K562 (cell line): Measurements from ENCODE around the gene ACTR1B. TPM values are rescaled to one million over a fixed set of nuclear protein-coding genes. Genes with fewer than 3 reads are reported as not detected.
"Not testable (repeated sequence)": the region's sequence is repeated elsewhere in the genome, so short reads cannot be mapped to it uniquely, and the experiment has no call there.

Source experiments
- BACH1 ChIP-seq: fragments of 200-800 bp; sonication (Bioruptor generic); IDR thresholded peaks from 2 replicates; pipeline ENCODE4 v1.6.1; 2016; ENCODE audit warnings: missing genetic modification characterization, missing compliant biosample characterization
- DIDO1 ChIP-seq: fragments of 450-650 bp; IDR thresholded peaks from 2 replicates; pipeline ENCODE4 v1.6.1; 2016; ENCODE audit warnings: low read depth, missing biosample characterization, missing genetic modification characterization
- IFI16 ChIP-seq: fragments of 250-450 bp; sonication (Bioruptor Pico); IDR thresholded peaks from 2 replicates; pipeline ENCODE4 v2.1.2; 2022; ENCODE audit warnings: mild to moderate bottlenecking, inconsistent platforms
- MYC ChIP-seq, 2 experiments: fragments of 250-450 bp in 1 of 2; sonication (Bioruptor Pico) in 1 of 2; IDR thresholded peaks; 2 replicates each; pipeline versions ENCODE4 v1.5.1 to v1.6.1; 2012 to 2021; ENCODE audit warnings: low read depth in 2 of 2, borderline replicate concordance in 1 of 2, improper control_type of control experiment in 1 of 2, low read length in 1 of 2, mild to moderate bottlenecking in 1 of 2, moderate library complexity in 1 of 2
- NFE2L1 ChIP-seq: fragments of 450-650 bp; IDR thresholded peaks from 2 replicates; pipeline ENCODE4 v1.6.1; 2016; ENCODE audit warnings: missing genetic modification characterization, low read depth, mild to moderate bottlenecking, missing compliant biosample characterization, moderate library complexity, borderline replicate concordance
- NR4A1 ChIP-seq, 2 experiments: fragments of 250-450 bp in 1 of 2; fragments of 450-650 bp in 1 of 2; sonication (Bioruptor Pico) in 1 of 2; IDR thresholded peaks; 2 replicates each; pipeline versions ENCODE4 v1.4.0 to v1.6.1; 2016 to 2020; ENCODE audit warnings: mild to moderate bottlenecking in 2 of 2, missing compliant biosample characterization in 1 of 2, missing genetic modification characterization in 1 of 2, moderate library complexity in 1 of 2
- PHTF2 ChIP-seq: fragments of 250-450 bp; sonication (Bioruptor Pico); IDR thresholded peaks from 2 replicates; pipeline ENCODE4 v1.5.0; 2021; ENCODE audit warnings: mild to moderate bottlenecking
- PTRF ChIP-seq: fragments of 450-650 bp; IDR thresholded peaks from 2 replicates; pipeline ENCODE4 v1.6.1; 2016; ENCODE audit warnings: mild to moderate bottlenecking, missing genetic modification characterization, missing compliant biosample characterization
- SMARCA4 ChIP-seq: fragments of 450-650 bp; IDR thresholded peaks from 2 replicates; pipeline ENCODE4 v1.6.1; 2016
- TCF3 ChIP-seq: sonication (generic); formaldehyde crosslinking; IDR thresholded peaks from 2 replicates; pipeline ENCODE4 v1.4.0; 2020; ENCODE audit warnings: mild to moderate bottlenecking, missing genetic modification reagents
- TRIM24 ChIP-seq, 2 experiments: fragments of 450-650 bp; IDR thresholded peaks; 2 replicates each; pipeline ENCODE4 v1.6.1; 2016
- ZKSCAN3 ChIP-seq: fragments of 250-450 bp; sonication (Bioruptor Pico); IDR thresholded peaks from 2 replicates; pipeline ENCODE4 v1.4.0; 2020
- ZNF133 ChIP-seq: fragments of 250-450 bp; sonication (Bioruptor Pico); IDR thresholded peaks from 2 replicates; pipeline ENCODE4 v1.4.0; 2020; ENCODE audit warnings: mild to moderate bottlenecking
- ZNF175 ChIP-seq: fragments of 200-800 bp; sonication (Bioruptor generic); IDR thresholded peaks from 2 replicates; pipeline ENCODE4 v1.6.1; 2016; ENCODE audit warnings: low read depth, mild to moderate bottlenecking, missing genetic modification characterization, missing compliant biosample characterization
- ZNF561 ChIP-seq: fragments of 450-650 bp; formaldehyde crosslinking; conservative IDR thresholded peaks from 2 replicates; pipeline ENCODE4 v1.4.0; 2020; ENCODE audit warnings: mild to moderate bottlenecking, moderate library complexity
- ZNF668 ChIP-seq: fragments of 250-450 bp; sonication (Bioruptor Pico); IDR thresholded peaks from 2 replicates; pipeline ENCODE4 v1.8.0; 2022; ENCODE audit warnings: mild to moderate bottlenecking, inconsistent platforms
- ZNF75A ChIP-seq: fragments of 450-650 bp; formaldehyde crosslinking; IDR thresholded peaks from 2 replicates; pipeline ENCODE4 v1.4.0; 2020; ENCODE audit warnings: mild to moderate bottlenecking
- polyA plus RNA-seq, 8 experiments: library from polyadenylated mRNA; depleted of rRNA in 4 of 8; stranded (reverse) in 5 of 8; unstranded in 3 of 8; fragments of >200 nt; fragmentation: Nextera tagmentation in 2 of 8; fragmentation: Illumina TruSeq in 1 of 8; extraction: Ambion mirVana in 2 of 8; extraction: Trizol in 1 of 8; gene quantifications; 2 replicates each; pipeline versions ENCODE4 v1.2.1 to v1.2.3, GENCODE V29; 2011 to 2014; ENCODE audit warnings: inconsistent platforms in 1 of 8, missing spikeins in 1 of 8
- total RNA-seq, 7 experiments: library from RNA; depleted of rRNA in 6 of 7; stranded (reverse); fragments of >200 nt in 6 of 7; fragmentation: Illumina TruSeq in 2 of 7; extraction: Trizol in 2 of 7; gene quantifications; 2 replicates each; pipeline versions ENCODE4 v1.2.1 to v1.2.3, GENCODE V29; 2011 to 2021; ENCODE audit warnings: low replicate concordance in 1 of 7
- TF ChIP-seq, protein P1 (sequence below): fragments of 250-450 bp; sonication (Bioruptor Pico); IDR thresholded peaks from 2 replicates; pipeline ENCODE4 v1.4.0; 2020; ENCODE audit warnings: mild to moderate bottlenecking, moderate library complexity, borderline replicate concordance
- TF ChIP-seq, protein P2 (sequence below), 2 experiments: fragments of 250-450 bp in 1 of 2; fragments of 450-650 bp in 1 of 2; sonication (Bioruptor Pico) in 1 of 2; IDR thresholded peaks; 2 replicates each; pipeline versions ENCODE4 v1.6.1 to v1.8.0; 2016 to 2021; ENCODE audit warnings: mild to moderate bottlenecking in 2 of 2, moderate library complexity in 2 of 2, missing compliant biosample characterization in 1 of 2, missing genetic modification characterization in 1 of 2
- TF ChIP-seq, protein P3 (sequence below): fragments of 250-450 bp; sonication (Bioruptor Pico); IDR thresholded peaks from 2 replicates; pipeline ENCODE4 v1.5.0; 2021
- TF ChIP-seq, protein P4 (sequence below): fragments of 250-450 bp; sonication (Bioruptor Pico); IDR thresholded peaks from 2 replicates; pipeline ENCODE4 v1.4.0; 2020; ENCODE audit warnings: mild to moderate bottlenecking, moderate library complexity

Gene ACTR1B
- total and polyA plus RNA-seq, 9 of the 15 experiments (the other 6 are each of a cell fraction or from before 2014, with no cell fraction given) = 0.49 to 42.3 (median 22.5) TPM

DNA sequence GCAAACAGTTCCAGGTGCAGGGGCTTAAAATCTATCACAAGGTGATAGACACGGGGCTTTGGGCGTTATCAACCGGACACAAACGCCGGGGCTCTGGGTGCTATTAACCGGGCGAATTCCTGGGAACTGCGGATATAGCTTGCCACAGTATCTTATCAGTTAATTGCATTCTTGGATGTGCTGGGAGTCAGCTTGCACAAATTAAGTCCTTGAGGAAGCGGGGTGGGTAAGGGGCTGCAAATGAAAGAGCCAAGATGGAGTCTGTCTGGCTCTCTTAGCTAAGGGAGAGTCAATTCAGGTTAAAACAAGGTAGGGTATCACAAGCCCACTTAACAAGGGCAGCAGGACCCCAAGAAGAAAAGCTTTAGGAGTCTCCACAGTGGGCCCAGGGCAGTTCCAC, 48.3 kb upstream of the ACTR1B start (continued):
- TF ChIP-seq, protein P1, sequence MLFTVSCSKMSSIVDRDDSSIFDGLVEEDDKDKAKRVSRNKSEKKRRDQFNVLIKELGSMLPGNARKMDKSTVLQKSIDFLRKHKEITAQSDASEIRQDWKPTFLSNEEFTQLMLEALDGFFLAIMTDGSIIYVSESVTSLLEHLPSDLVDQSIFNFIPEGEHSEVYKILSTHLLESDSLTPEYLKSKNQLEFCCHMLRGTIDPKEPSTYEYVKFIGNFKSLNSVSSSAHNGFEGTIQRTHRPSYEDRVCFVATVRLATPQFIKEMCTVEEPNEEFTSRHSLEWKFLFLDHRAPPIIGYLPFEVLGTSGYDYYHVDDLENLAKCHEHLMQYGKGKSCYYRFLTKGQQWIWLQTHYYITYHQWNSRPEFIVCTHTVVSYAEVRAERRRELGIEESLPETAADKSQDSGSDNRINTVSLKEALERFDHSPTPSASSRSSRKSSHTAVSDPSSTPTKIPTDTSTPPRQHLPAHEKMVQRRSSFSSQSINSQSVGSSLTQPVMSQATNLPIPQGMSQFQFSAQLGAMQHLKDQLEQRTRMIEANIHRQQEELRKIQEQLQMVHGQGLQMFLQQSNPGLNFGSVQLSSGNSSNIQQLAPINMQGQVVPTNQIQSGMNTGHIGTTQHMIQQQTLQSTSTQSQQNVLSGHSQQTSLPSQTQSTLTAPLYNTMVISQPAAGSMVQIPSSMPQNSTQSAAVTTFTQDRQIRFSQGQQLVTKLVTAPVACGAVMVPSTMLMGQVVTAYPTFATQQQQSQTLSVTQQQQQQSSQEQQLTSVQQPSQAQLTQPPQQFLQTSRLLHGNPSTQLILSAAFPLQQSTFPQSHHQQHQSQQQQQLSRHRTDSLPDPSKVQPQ (CRISPR knock-in tag) = 0 out of 2 replicates have a peak, but pooled peaks have one; percentile 50
- TF ChIP-seq NR4A1 (CRISPR knock-in tag; IDR thresholded peaks at IDR 0.05); MYC (IDR thresholded peaks at IDR 0.05; ENCODE audit: low read depth, low read length): not testable (repeated sequence)
- peak; percentile 99 for TF ChIP-seq NR4A1 (tag; IDR thresholded peaks at IDR 0.05)
- peak; percentile 94 for TF ChIP-seq ZNF133 (CRISPR knock-in tag)
- TF ChIP-seq ZNF668 (CRISPR knock-in tag) = peak; percentile 91; the same call in 1 of the 2 replicates
- TF ChIP-seq, protein P2, sequence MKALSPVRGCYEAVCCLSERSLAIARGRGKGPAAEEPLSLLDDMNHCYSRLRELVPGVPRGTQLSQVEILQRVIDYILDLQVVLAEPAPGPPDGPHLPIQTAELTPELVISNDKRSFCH (CRISPR knock-in tag; IDR thresholded peaks at IDR 0.05) = not testable (repeated sequence)
- TF ChIP-seq, protein P2 (tag; IDR thresholded peaks at IDR 0.05) = peak; percentile 100
- peak; percentile 44; the same call in 1 of the 2 replicates for TF ChIP-seq ZNF561 (CRISPR knock-in tag)
- peak; percentile 79 for TF ChIP-seq TCF3 (CRISPR knock-in tag)
- TF ChIP-seq, protein P3, sequence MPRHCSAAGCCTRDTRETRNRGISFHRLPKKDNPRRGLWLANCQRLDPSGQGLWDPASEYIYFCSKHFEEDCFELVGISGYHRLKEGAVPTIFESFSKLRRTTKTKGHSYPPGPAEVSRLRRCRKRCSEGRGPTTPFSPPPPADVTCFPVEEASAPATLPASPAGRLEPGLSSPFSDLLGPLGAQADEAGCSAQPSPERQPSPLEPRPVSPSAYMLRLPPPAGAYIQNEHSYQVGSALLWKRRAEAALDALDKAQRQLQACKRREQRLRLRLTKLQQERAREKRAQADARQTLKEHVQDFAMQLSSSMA (CRISPR knock-in tag) = 0 out of 2 replicates have a peak, but pooled peaks have one; percentile 79
- peak; percentile 51; the same call in 1 of the 2 replicates for TF ChIP-seq DIDO1 (tag)
- TF ChIP-seq SMARCA4 = peak; percentile 63; the same call in 1 of the 2 replicates
- TF ChIP-seq BACH1 (tag) = peak; percentile 52; the same call in 1 of the 2 replicates
- TF ChIP-seq MYC (CRISPR knock-in tag; IDR thresholded peaks at IDR 0.05; ENCODE audit: borderline replicate concordance, low read depth) = peak; percentile 96
- peak in 1 of 2 experiments; percentile 37; a peak in 2 of 4 replicates for TF ChIP-seq TRIM24 (IDR thresholded peaks at IDR 0.05)
- TF ChIP-seq ZKSCAN3 = peak; percentile 78
- peak; percentile 34; the same call in 1 of the 2 replicates for TF ChIP-seq NFE2L1
- TF ChIP-seq PHTF2 (CRISPR knock-in tag) = peak; percentile 85; the same call in 1 of the 2 replicates
- peak; percentile 94 for TF ChIP-seq PTRF (tag)
- TF ChIP-seq ZNF75A (CRISPR knock-in tag) = peak; percentile 31; the same call in 1 of the 2 replicates
- peak; percentile 81 for TF ChIP-seq IFI16
- peak; percentile 96 for TF ChIP-seq ZNF175 (CRISPR knock-in tag)
- TF ChIP-seq, protein P4, sequence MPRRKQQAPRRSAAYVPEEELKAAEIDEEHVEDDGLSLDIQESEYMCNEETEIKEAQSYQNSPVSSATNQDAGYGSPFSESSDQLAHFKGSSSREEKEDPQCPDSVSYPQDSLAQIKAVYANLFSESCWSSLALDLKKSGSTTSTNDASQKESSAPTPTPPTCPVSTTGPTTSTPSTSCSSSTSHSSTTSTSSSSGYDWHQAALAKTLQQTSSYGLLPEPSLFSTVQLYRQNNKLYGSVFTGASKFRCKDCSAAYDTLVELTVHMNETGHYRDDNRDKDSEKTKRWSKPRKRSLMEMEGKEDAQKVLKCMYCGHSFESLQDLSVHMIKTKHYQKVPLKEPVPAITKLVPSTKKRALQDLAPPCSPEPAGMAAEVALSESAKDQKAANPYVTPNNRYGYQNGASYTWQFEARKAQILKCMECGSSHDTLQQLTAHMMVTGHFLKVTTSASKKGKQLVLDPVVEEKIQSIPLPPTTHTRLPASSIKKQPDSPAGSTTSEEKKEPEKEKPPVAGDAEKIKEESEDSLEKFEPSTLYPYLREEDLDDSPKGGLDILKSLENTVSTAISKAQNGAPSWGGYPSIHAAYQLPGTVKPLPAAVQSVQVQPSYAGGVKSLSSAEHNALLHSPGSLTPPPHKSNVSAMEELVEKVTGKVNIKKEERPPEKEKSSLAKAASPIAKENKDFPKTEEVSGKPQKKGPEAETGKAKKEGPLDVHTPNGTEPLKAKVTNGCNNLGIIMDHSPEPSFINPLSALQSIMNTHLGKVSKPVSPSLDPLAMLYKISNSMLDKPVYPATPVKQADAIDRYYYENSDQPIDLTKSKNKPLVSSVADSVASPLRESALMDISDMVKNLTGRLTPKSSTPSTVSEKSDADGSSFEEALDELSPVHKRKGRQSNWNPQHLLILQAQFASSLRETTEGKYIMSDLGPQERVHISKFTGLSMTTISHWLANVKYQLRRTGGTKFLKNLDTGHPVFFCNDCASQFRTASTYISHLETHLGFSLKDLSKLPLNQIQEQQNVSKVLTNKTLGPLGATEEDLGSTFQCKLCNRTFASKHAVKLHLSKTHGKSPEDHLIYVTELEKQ (CRISPR knock-in tag) = peak; percentile 95
